Smooth muscle cell (in vitro differentiated cells): Measurements from ENCODE around the gene LAPTM5. TPM values are rescaled to one million over a fixed set of nuclear protein-coding genes. Genes with fewer than 3 reads are reported as not detected.

Experiments used
- DNase-seq: peaks from one replicate; lab custom pipeline; 2025; ENCODE audit not compliant: unreplicated experiment; lab: John Stamatoyannopoulos, UW
- H2AFZ ChIP-seq: fragments of 200-600 bp; sonication (generic); 2 replicates; pipeline ENCODE4 v1.6.0; 2016; ENCODE audit warnings: antibody characterized with exemption, low read depth, mild to moderate bottlenecking
- H3F3A ChIP-seq: fragments of 200-600 bp; sonication (generic); 2 replicates; pipeline ENCODE4 v1.6.0; 2017; ENCODE audit warnings: antibody characterized with exemption, low read depth
- H3K27ac ChIP-seq: fragments of 200-600 bp; sonication (generic); 2 replicates; pipeline ENCODE4 v1.5.1; 2016; ENCODE audit warnings: low read depth, mild to moderate bottlenecking
- H3K27me3 ChIP-seq: fragments of 200-600 bp; sonication (generic); 2 replicates; pipeline ENCODE4 v1.6.1; 2016; ENCODE audit warnings: low read depth, mild to moderate bottlenecking
- H3K36me3 ChIP-seq: fragments of 200-600 bp; sonication (generic); 2 replicates; pipeline ENCODE4 v1.5.1; 2016; ENCODE audit warnings: low read depth
- H3K4me1 ChIP-seq: fragments of 200-600 bp; sonication (generic); 2 replicates; pipeline ENCODE4 v1.5.1; 2016; ENCODE audit warnings: low read depth
- H3K4me2 ChIP-seq: fragments of 200-600 bp; sonication (generic); 2 replicates; pipeline ENCODE4 v1.6.0; 2016; ENCODE audit warnings: mild to moderate bottlenecking
- H3K4me3 ChIP-seq: fragments of 200-600 bp; sonication (generic); 2 replicates; pipeline ENCODE4 v1.5.1; 2016; ENCODE audit warnings: mild to moderate bottlenecking
- H3K79me2 ChIP-seq: fragments of 200-600 bp; sonication (generic); 2 replicates; pipeline ENCODE4 v1.6.0; 2016; ENCODE audit warnings: low read depth, mild to moderate bottlenecking
- H3K9ac ChIP-seq: fragments of 200-600 bp; sonication (generic); 2 replicates; pipeline ENCODE4 v1.6.0; 2016; ENCODE audit warnings: low read depth
- H3K9me3 ChIP-seq: fragments of 200-600 bp; sonication (generic); replicated peaks from 2 replicates; pipeline ENCODE4 v1.5.1; 2016; ENCODE audit warnings: low read depth
- H4K20me1 ChIP-seq: fragments of 200-600 bp; sonication (generic); 2 replicates; pipeline ENCODE4 v1.6.0; 2016; ENCODE audit warnings: low read depth
- CTCF ChIP-seq: fragments of 200-600 bp; sonication (generic); IDR thresholded peaks from 2 replicates; pipeline ENCODE4 v1.5.1; 2017; ENCODE audit warnings: borderline replicate concordance, mild to moderate bottlenecking, antibody characterized with exemption; ENCODE audit not compliant: insufficient read depth, poor library complexity, severe bottlenecking
- WGBS: methylation state at CpG from one replicate; pipeline ENCODE4 v1.1.7; 2016; ENCODE audit warnings: low lambda C conversion rate; 5-methylcytosine and 5-hydroxymethylcytosine counted together
- polyA plus RNA-seq: library from polyadenylated mRNA; unstranded; fragments of >200 nt; fragmentation: Nextera tagmentation; extraction: Ambion mirVana; gene quantifications from 2 replicates; pipeline ENCODE4 v1.2.1, GENCODE V29; 2016
- total RNA-seq: library from RNA; depleted of rRNA; stranded (reverse); fragments of >200 nt; gene quantifications from 2 replicates; pipeline ENCODE4 v1.2.3, GENCODE V29; 2014

The LAPTM5 gene
- total and polyA plus RNA-seq, 2 experiments from 2014 or later = 0.63 to 1.4 TPM

- H3K4me3 ChIP-seq = no peak overlapping the region
- H3K36me3 ChIP-seq = no peaks in the 10 kb centered on the region
- H3F3A ChIP-seq = no peaks in the 10 kb centered on the region
- no peaks in the 10 kb centered on the region for H3K9me3 ChIP-seq
- no peak for DNase-seq
- no peak overlapping the region for H3K9ac ChIP-seq
- H3K4me2 ChIP-seq = no peak overlapping the region
- no peak overlapping the region for H3K27ac ChIP-seq
- WGBS = 99% methylated on average over 8 of the region's 8 CpGs
- TF ChIP-seq CTCF = no peak
- H2AFZ ChIP-seq = no peak overlapping the region
- H4K20me1 ChIP-seq = no peaks in the 10 kb centered on the region
- no peaks in the 10 kb centered on the region for H3K79me2 ChIP-seq
- no peaks in the 10 kb centered on the region for H3K27me3 ChIP-seq
- H3K4me1 ChIP-seq = peaks cover 5% of the 10 kb centered on the region
These were observed 40.9 kb downstream of the LAPTM5 start for GRCh38 chr1:30716646-30717045.

GRCh38 chr1:30715886-30716285 is 41.7 kb downstream of the LAPTM5 start:
- Histone ChIP-seq H3K79me2 (no peaks in the 10 kb centered on the region), H3K36me3 (no peaks in the 10 kb centered on the region), H3K27me3 (no peaks in the 10 kb centered on the region), H3K4me2 (no peak overlapping the region), H3K9ac (no peak overlapping the region), H2AFZ (no peak overlapping the region), H3K4me3 (no peak overlapping the region), H3K27ac (no peak overlapping the region), H3K9me3 (no peaks in the 10 kb centered on the region), H4K20me1 (no peaks in the 10 kb centered on the region), H3F3A (no peaks in the 10 kb centered on the region), H3K4me1 (peaks cover 5% of the 10 kb centered on the region)
- 97% methylated on average over 11 of the region's 11 CpGs for WGBS
- no peak for TF ChIP-seq CTCF
- DNase-seq = no peak

GRCh38 chr1:30715216-30715615 is 42.4 kb downstream of the LAPTM5 start:
- no peak for DNase-seq
- Histone ChIP-seq H3K36me3 (no peaks in the 10 kb centered on the region), H3K4me3 (no peak overlapping the region), H3K27me3 (no peaks in the 10 kb centered on the region), H3K9me3 (no peaks in the 10 kb centered on the region), H3K4me1 (peaks cover 5% of the 10 kb centered on the region), H3K27ac (no peak overlapping the region), H3K79me2 (no peaks in the 10 kb centered on the region), H3F3A (no peaks in the 10 kb centered on the region), H3K4me2 (no peak overlapping the region), H3K9ac (no peak overlapping the region), H4K20me1 (no peaks in the 10 kb centered on the region), H2AFZ (no peak overlapping the region)
- WGBS = 99% methylated on average over 2 of the region's 2 CpGs
- peak; percentile 51 for TF ChIP-seq CTCF

- DNase-seq = no peak
- Histone ChIP-seq H2AFZ (no peak overlapping the region), H3K9ac (no peak overlapping the region), H3K4me3 (no peak overlapping the region), H3K27me3 (no peaks in the 10 kb centered on the region), H4K20me1 (no peaks in the 10 kb centered on the region), H3K4me2 (no peak overlapping the region), H3F3A (no peaks in the 10 kb centered on the region), H3K27ac (no peak overlapping the region), H3K36me3 (no peaks in the 10 kb centered on the region), H3K9me3 (no peaks in the 10 kb centered on the region), H3K79me2 (no peaks in the 10 kb centered on the region), H3K4me1 (peaks cover 5% of the 10 kb centered on the region)
- WGBS = 99% methylated on average over 8 of the region's 8 CpGs
- TF ChIP-seq CTCF = no peak
These were observed 43.0 kb downstream of the LAPTM5 start for GRCh38 chr1:30714536-30715090.
